Measurements from ENCODE around the gene LIN37.

DNA sequence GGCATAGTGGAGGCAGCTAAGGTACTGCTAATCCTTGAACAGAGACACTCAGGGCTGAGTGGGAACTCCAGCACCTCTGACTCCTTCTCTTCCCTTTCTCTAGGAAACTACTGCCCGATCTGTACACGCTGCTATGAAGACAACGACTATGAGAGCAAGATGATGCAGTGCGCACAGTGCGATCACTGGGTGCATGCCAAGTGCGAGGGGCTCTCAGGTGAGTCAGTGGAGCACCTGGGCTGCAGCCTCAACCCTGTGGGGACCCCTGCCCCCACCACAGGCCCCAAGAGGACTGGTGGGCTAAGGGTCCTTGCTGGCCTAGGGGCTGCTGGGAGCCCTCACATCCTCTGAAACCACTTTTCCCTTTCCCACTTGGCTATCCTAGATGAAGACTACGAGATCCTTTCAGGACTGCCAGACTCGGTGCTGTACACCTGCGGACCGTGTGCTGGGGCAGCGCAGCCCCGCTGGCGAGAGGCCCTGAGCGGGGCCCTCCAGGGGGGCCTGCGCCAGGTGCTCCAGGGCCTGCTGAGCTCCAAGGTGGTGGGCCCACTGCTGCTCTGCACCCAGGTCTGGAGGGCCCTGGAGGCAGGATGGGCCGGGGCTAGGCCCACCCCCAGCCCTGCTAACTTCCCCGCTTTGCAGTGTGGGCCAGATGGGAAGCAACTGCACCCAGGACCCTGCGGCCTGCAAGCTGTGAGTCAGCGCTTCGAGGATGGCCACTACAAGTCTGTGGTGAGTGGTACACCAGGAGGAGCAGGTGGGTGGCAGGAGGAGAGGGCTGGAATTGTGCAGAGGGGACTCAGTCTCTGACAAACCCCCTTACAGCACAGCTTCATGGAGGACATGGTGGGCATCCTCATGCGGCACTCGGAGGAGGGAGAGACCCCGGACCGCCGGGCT, 21.1 kb upstream of the LIN37 start:
- TF ChIP-seq, protein P1, sequence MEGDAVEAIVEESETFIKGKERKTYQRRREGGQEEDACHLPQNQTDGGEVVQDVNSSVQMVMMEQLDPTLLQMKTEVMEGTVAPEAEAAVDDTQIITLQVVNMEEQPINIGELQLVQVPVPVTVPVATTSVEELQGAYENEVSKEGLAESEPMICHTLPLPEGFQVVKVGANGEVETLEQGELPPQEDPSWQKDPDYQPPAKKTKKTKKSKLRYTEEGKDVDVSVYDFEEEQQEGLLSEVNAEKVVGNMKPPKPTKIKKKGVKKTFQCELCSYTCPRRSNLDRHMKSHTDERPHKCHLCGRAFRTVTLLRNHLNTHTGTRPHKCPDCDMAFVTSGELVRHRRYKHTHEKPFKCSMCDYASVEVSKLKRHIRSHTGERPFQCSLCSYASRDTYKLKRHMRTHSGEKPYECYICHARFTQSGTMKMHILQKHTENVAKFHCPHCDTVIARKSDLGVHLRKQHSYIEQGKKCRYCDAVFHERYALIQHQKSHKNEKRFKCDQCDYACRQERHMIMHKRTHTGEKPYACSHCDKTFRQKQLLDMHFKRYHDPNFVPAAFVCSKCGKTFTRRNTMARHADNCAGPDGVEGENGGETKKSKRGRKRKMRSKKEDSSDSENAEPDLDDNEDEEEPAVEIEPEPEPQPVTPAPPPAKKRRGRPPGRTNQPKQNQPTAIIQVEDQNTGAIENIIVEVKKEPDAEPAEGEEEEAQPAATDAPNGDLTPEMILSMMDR (conservative IDR thresholded peaks at IDR 0.05) = no peak
- no peak for TF ChIP-seq ZFX (IDR thresholded peaks at IDR 0.05)
